Tibial nerve (tissue), 3 donors: ENCODE results near the gene GXYLT2.

Experiments
- POLR2A ChIP-seq, 2 donors: fragments of 450-650 bp; IDR thresholded peaks; one replicate each; pipeline ENCODE4 v1.6.1; 2017; ENCODE audit warnings: antibody characterized with exemption in 2 of 2, mild to moderate bottlenecking in 2 of 2, moderate library complexity in 2 of 2
- TF ChIP-seq, protein P1 (sequence below), 5 experiments: fragments of 200-600 bp in 3 of 5; fragments of 450-650 bp in 2 of 5; sonication (generic) in 3 of 5; IDR thresholded peaks; one replicate each; pipeline ENCODE4 v1.5.1; 2016 to 2019; ENCODE audit warnings: antibody characterized with exemption in 5 of 5, mild to moderate bottlenecking in 3 of 5, moderate library complexity in 2 of 5

DNA sequence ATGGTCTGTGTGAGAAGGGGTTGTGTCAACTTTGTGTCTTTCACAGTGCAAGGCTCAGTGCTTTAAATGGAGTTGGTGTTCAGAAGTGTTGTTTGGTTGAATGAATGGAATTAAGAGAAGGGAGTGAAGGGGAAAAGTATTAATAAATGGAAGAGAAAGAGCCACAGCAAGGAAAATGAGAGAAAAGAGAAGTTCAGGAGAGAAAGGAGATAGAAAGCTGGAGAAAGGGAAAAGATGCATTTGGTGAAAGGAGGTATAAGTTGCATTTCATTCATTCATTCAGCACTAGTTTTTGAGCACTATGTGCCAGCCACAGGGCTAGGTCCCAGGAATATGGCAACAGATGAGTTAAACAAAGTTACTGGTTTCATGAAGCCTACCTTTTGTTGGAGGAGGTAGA, 74.5 kb downstream of the GXYLT2 start:
- TF ChIP-seq, protein P1, sequence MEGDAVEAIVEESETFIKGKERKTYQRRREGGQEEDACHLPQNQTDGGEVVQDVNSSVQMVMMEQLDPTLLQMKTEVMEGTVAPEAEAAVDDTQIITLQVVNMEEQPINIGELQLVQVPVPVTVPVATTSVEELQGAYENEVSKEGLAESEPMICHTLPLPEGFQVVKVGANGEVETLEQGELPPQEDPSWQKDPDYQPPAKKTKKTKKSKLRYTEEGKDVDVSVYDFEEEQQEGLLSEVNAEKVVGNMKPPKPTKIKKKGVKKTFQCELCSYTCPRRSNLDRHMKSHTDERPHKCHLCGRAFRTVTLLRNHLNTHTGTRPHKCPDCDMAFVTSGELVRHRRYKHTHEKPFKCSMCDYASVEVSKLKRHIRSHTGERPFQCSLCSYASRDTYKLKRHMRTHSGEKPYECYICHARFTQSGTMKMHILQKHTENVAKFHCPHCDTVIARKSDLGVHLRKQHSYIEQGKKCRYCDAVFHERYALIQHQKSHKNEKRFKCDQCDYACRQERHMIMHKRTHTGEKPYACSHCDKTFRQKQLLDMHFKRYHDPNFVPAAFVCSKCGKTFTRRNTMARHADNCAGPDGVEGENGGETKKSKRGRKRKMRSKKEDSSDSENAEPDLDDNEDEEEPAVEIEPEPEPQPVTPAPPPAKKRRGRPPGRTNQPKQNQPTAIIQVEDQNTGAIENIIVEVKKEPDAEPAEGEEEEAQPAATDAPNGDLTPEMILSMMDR (IDR thresholded peaks at IDR 0.05) = no peak
- TF ChIP-seq POLR2A (IDR thresholded peaks at IDR 0.05) = no peak
